Esophagus squamous epithelium (tissue), 5 donors: ENCODE data around the gene BNC1. TPM values are rescaled to one million over a fixed set of nuclear protein-coding genes. Genes with fewer than 3 reads are reported as not detected.
A peak's percentile ranks its signal among the peaks of the same experiment; 100 is the strongest.

Experiments used
- DNase-seq: peaks from one replicate; lab custom pipeline; 2025; lab: John Stamatoyannopoulos, UW
- H3K27ac ChIP-seq, 4 donors: fragments of 200-600 bp; sonication (generic); one replicate each; pipeline ENCODE4 v1.5.1; 2016 to 2019; ENCODE audit warnings: mild to moderate bottlenecking in 1 of 4
- H3K27me3 ChIP-seq, 4 donors: fragments of 200-600 bp; sonication (generic); 1 replicate in 3 of 4; 2 replicates in 1 of 4; pipeline versions ENCODE4 v1.5.1 to v1.6.0; 2017 to 2021; ENCODE audit warnings: antibody characterized with exemption in 1 of 4
- H3K36me3 ChIP-seq, 3 donors: fragments of 200-600 bp; sonication (generic); one replicate each; pipeline ENCODE4 v1.5.1; 2016 to 2019
- H3K4me1 ChIP-seq, 3 donors: fragments of 200-600 bp; sonication (generic); one replicate each; pipeline ENCODE4 v1.5.1; 2017 to 2019
- H3K4me3 ChIP-seq, 4 donors: fragments of 200-600 bp; sonication (generic); 1 replicate in 3 of 4; 2 replicates in 1 of 4; pipeline ENCODE4 v1.5.1; 2016 to 2019; ENCODE audit warnings: mild to moderate bottlenecking in 2 of 4, moderate library complexity in 1 of 4
- H3K9me3 ChIP-seq, 3 donors: fragments of 200-600 bp; sonication (generic); one replicate each; pipeline ENCODE4 v1.5.1; 2016 to 2019
- POLR2A ChIP-seq, 4 donors: fragments of 450-650 bp; IDR thresholded peaks; one replicate each; pipeline ENCODE4 v1.6.1; 2017; ENCODE audit warnings: antibody characterized with exemption in 4 of 4, mild to moderate bottlenecking in 4 of 4, moderate library complexity in 3 of 4
- WGBS, 2 donors: methylation state at CpG; one replicate each; pipeline ENCODE4 v1.1.5; 2018; 5-methylcytosine and 5-hydroxymethylcytosine counted together
- intact Hi-C: fragments of 100-400 bp; cut with DNase I; formaldehyde crosslinking; loops from one replicate; pipeline ENCODE4 v1.15.0; 2022
- total RNA-seq, 4 donors: library from RNA; depleted of rRNA; stranded (reverse); fragments of >200 nt; gene quantifications; one replicate each; pipeline ENCODE4 v1.1.0, GENCODE V29; 2016
- TF ChIP-seq, protein P1 (sequence below), 6 experiments: fragments of 450-650 bp in 4 of 6; fragments of 200-600 bp in 2 of 6; sonication (generic) in 2 of 6; IDR thresholded peaks; one replicate each; pipeline ENCODE4 v1.5.1; 2016 to 2019; ENCODE audit warnings: antibody characterized with exemption in 6 of 6, mild to moderate bottlenecking in 4 of 6, moderate library complexity in 4 of 6
- donor health status: DM: yes; HTN: yes; CAD: no.

Gene BNC1
- total RNA-seq, 4 donors from 2014 or later: 21.2 to 38.3 (median 26.7) TPM

DNA sequence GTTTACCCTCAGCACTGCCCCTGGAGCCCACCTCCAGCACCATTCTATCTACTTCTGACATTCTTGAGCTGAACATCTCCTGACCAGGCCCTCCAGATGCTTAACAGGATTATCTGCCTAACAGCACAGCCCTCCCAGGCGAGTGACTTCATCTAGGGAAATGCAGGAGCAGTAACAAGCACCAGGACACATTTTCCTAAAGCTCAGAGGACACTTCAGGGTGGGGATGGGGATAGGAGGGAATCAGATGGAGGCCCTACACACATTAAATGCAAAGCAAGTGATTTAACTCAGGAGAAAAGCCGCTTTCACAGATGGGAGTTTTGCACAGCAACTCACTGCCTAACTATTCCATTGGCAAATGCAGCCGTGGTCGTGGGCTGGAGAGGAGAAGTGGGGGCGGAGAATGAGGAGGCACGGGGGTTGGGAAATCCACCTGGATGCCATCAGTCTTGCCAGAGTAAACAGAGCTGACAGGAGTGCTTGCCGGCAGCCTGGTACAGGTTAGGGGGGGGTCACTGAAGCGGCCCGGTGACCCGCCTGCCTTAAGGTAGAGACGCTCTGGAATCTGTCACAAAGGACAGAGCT lies 21.3 kb upstream of the BNC1 start:
- Histone ChIP-seq H3K4me3 (no peak overlapping the region), H3K36me3 (no peaks in the 10 kb centered on the region), H3K27ac (peak overlapping the region in 3 of 4 donors; percentile 18 to 66 (median 19)), H3K9me3 (no peaks in the 10 kb centered on the region), H3K27me3 (peaks cover 0 to 24% (median 0%) of the 10 kb centered on the region in 4 donors), H3K4me1 (peaks cover 0 to 33% (median 11%) of the 10 kb centered on the region in 3 donors)
- DNase-seq: no peak
- TF ChIP-seq, protein P1, sequence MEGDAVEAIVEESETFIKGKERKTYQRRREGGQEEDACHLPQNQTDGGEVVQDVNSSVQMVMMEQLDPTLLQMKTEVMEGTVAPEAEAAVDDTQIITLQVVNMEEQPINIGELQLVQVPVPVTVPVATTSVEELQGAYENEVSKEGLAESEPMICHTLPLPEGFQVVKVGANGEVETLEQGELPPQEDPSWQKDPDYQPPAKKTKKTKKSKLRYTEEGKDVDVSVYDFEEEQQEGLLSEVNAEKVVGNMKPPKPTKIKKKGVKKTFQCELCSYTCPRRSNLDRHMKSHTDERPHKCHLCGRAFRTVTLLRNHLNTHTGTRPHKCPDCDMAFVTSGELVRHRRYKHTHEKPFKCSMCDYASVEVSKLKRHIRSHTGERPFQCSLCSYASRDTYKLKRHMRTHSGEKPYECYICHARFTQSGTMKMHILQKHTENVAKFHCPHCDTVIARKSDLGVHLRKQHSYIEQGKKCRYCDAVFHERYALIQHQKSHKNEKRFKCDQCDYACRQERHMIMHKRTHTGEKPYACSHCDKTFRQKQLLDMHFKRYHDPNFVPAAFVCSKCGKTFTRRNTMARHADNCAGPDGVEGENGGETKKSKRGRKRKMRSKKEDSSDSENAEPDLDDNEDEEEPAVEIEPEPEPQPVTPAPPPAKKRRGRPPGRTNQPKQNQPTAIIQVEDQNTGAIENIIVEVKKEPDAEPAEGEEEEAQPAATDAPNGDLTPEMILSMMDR (IDR thresholded peaks at IDR 0.05): no peak
- no peak for TF ChIP-seq POLR2A (IDR thresholded peaks at IDR 0.05)
- WGBS, 2 donors: 13 to 25% methylated on average over 7 to 11 of the region's 11 CpGs
- intact Hi-C loops: no loop called here

DNA sequence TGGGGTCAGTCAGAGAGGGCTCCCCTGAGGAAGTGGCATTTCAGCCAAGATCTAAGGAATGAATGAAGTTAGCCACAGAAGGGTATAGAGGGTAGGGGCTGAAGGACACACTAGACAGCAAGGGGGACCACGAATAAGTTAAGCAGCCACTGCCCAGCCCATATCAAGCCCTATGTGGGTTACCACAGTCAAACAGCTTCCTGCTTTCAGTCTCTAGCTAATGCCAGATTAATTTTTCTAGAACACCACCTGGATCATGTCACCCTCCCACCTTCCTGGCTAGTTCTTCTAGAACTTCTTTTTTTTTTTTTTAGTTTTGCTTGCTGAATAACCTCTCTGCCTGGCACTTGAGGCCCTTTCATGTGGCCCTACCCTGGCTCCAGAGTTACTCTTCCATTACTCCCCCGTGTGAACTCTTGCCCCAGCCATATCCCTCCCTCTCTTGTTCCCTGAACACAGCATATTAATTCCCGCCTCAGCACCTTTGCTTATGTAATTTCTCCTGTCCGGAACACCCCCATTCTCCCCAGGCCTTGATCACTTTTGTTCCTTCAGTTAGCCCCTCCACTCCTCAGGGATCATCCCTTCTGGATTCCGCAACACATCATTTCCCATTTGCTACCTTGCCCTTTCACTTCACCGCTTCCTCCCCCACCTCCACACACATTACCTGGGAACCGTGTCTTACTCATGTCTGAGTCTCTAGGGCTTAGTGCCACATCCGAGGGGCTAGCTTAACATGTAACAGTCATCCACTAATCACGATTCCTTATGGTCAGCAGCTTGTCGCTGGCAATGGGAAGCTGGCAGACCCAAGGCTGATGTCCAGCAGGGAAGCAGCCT lies 20.6 kb upstream of the BNC1 start:
- peaks cover 0 to 26% (median 7%) of the 10 kb centered on the region in 3 donors for H3K4me1 ChIP-seq
- H3K4me3 ChIP-seq: no peak overlapping the region
- peaks cover 0 to 25% (median 0%) of the 10 kb centered on the region in 4 donors for H3K27me3 ChIP-seq
- H3K36me3 ChIP-seq: no peaks in the 10 kb centered on the region
- intact Hi-C loops: no loop called here
- no peak for DNase-seq
- 36 to 50% methylated on average over 9 of the region's 10 CpGs for WGBS, 2 donors
- no peaks in the 10 kb centered on the region for H3K9me3 ChIP-seq
- peak overlapping the region in 3 of 4 donors; percentile 18 to 66 (median 19) for H3K27ac ChIP-seq
- TF ChIP-seq, protein P1 (IDR thresholded peaks at IDR 0.05): no peak
- no peak for TF ChIP-seq POLR2A (IDR thresholded peaks at IDR 0.05)

DNA sequence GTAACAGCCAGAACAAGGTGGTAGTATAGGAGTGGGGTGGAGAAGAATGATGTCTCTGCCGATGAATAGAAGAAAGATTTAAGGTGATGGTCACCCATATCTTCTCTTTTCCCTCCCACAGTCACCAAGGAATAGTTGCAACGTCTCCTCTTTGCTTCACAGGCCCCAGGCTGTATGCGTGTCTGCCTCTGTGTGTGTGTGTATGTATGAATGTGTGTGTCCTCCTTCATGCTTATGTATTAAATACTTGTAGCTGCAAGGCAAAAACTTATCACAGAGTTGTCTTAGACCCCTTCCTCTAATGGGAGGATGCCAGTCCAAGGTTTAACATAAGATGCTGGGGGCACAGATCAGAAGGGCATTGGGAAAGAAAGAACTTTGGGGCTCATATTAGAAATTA lies 19.1 kb upstream of the BNC1 start:
- peaks cover 0 to 25% (median 0%) of the 10 kb centered on the region in 4 donors for H3K27me3 ChIP-seq

DNA sequence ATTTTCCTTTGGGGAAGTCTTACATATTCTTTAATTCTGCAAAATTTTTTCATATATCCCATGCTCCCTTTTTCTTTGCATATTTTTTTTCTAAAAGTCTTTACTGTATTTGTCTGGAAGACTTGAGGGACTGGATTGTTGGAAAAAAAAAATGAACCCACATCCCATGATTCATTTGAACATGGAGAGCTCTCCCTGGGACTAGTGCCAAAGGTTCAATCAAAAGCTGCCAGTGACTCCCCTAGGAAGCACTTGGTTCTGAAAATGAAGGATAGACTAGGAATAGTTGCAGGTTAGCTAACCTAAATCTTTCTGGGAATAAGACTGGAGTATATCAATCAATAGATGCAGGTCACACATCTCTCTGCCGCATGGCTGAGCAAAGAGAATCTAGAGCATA lies 16.4 kb upstream of the BNC1 start:
- 86 to 92% methylated on average over 1 of the region's 1 CpG for WGBS, 2 donors
- intact Hi-C loops: no loop called here
- H3K4me1 ChIP-seq: peaks cover 0 to 15% (median 4%) of the 10 kb centered on the region in 3 donors
- no peaks in the 10 kb centered on the region for H3K9me3 ChIP-seq
- TF ChIP-seq, protein P1 (IDR thresholded peaks at IDR 0.05): no peak
- TF ChIP-seq POLR2A (IDR thresholded peaks at IDR 0.05): no peak
- H3K4me3 ChIP-seq: no peak overlapping the region
- DNase-seq: no peak
- peaks cover 0 to 27% (median 0%) of the 10 kb centered on the region in 4 donors for H3K27me3 ChIP-seq
- no peaks in the 10 kb centered on the region for H3K36me3 ChIP-seq
- no peak overlapping the region for H3K27ac ChIP-seq

More for the DNA sequence above, 19.1 kb upstream of the BNC1 start:
- no peak overlapping the region for H3K4me3 ChIP-seq
- intact Hi-C loops: no loop called here
- TF ChIP-seq, protein P1 (IDR thresholded peaks at IDR 0.05): no peak
- no peak for TF ChIP-seq POLR2A (IDR thresholded peaks at IDR 0.05)
- no peak for DNase-seq
- H3K36me3 ChIP-seq: no peaks in the 10 kb centered on the region
- 63 to 69% methylated on average over 3 of the region's 3 CpGs for WGBS, 2 donors
- H3K4me1 ChIP-seq: peaks cover 0 to 23% (median 7%) of the 10 kb centered on the region in 3 donors
- H3K9me3 ChIP-seq: no peaks in the 10 kb centered on the region
- H3K27ac ChIP-seq: no peak overlapping the region

DNA sequence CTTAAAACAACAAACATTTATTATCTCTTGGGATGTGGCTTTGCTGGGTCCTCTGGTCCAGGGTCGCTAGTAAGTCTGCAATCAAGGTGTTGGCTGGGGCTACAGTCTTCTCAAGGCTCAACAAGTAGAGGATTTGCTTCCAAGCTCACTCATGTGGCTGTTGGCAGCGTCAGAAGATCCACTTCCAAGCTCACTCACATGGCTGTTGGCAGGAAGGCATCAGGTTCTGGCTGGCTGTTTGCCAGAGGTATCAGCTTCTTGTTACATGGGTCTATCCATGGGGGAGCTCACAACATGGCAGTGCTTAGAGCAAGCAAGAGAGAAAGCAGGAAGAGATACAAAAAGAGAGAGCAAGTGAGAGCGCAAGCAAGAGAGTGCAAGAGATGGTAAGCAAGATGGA lies 15.0 kb upstream of the BNC1 start:
- no peaks in the 10 kb centered on the region for H3K36me3 ChIP-seq
- H3K27me3 ChIP-seq: peaks cover 0 to 23% (median 0%) of the 10 kb centered on the region in 4 donors
- DNase-seq: no peak
- H3K4me3 ChIP-seq: no peak overlapping the region
- no peak overlapping the region for H3K27ac ChIP-seq
- peaks cover 0 to 1% (median 0%) of the 10 kb centered on the region in 3 donors for H3K4me1 ChIP-seq
- intact Hi-C loops: no loop called here
- no peak for TF ChIP-seq POLR2A (IDR thresholded peaks at IDR 0.05)
- TF ChIP-seq, protein P1 (IDR thresholded peaks at IDR 0.05): no peak
- 37 to 43% methylated on average over 3 of the region's 3 CpGs for WGBS, 2 donors
- no peaks in the 10 kb centered on the region for H3K9me3 ChIP-seq
